CD4-positive, alpha-beta T cell treated with Interleukin-15 for 4 hours (primary cell): ENCODE measurements around the gene LGR4.

Experiments used
- DNase-seq: peaks from one replicate; pipeline ENCODE4 v3.0.0-alpha.2; 2020; ENCODE audit warnings: low spot score

The LGR4 gene

GRCh38 chr11:27398400-27398770 lies 74.2 kb downstream of the LGR4 start:
- no peak for DNase-seq

GRCh38 chr11:27397624-27398399 lies 74.8 kb downstream of the LGR4 start:
- no peak for DNase-seq

- no peak for DNase-seq
Measured at GRCh38 chr11:27396259-27396839, 76.2 kb downstream of the LGR4 start.

- no peak for DNase-seq
Measured at GRCh38 chr11:27395556-27396258, 76.9 kb downstream of the LGR4 start.

- DNase-seq: no peak
Measured at GRCh38 chr11:27394781-27395228, 77.8 kb downstream of the LGR4 start.

- DNase-seq: no peak
Measured at GRCh38 chr11:27392278-27393114, 80.1 kb downstream of the LGR4 start.

GRCh38 chr11:27391331-27392015 lies 81.1 kb downstream of the LGR4 start:
- DNase-seq: no peak

GRCh38 chr11:27390318-27391295 lies 82.0 kb downstream of the LGR4 start:
- no peak for DNase-seq

GRCh38 chr11:27388869-27389268 lies 83.7 kb downstream of the LGR4 start:
- DNase-seq: no peak

- no peak for DNase-seq
Measured at GRCh38 chr11:27388001-27388400, 84.6 kb downstream of the LGR4 start.

GRCh38 chr11:27387362-27387761 lies 85.2 kb downstream of the LGR4 start:
- DNase-seq: no peak

GRCh38 chr11:27386181-27386845 lies 86.3 kb downstream of the LGR4 start:
- no peak for DNase-seq

- no peak for DNase-seq
Measured at GRCh38 chr11:27385245-27385644, 87.3 kb downstream of the LGR4 start.

GRCh38 chr11:27384227-27384626 lies 88.4 kb downstream of the LGR4 start:
- DNase-seq: no peak

GRCh38 chr11:27383645-27384044 lies 88.9 kb downstream of the LGR4 start:
- no peak for DNase-seq

GRCh38 chr11:27381238-27381666 lies 91.3 kb downstream of the LGR4 start:
- DNase-seq: no peak

GRCh38 chr11:27380771-27381170 lies 91.8 kb downstream of the LGR4 start:
- no peak for DNase-seq

- DNase-seq: no peak
Measured at GRCh38 chr11:27379449-27379848, 93.1 kb downstream of the LGR4 start.

GRCh38 chr11:27375370-27375769 lies 97.2 kb downstream of the LGR4 start:
- no peak for DNase-seq
